DMS153 (cell line): ENCODE measurements around the gene PTPRD.

Experiments
- DNase-seq: peaks from one replicate; lab custom pipeline; 2025; lab: John Stamatoyannopoulos, UW

PTPRD gene

DNA sequence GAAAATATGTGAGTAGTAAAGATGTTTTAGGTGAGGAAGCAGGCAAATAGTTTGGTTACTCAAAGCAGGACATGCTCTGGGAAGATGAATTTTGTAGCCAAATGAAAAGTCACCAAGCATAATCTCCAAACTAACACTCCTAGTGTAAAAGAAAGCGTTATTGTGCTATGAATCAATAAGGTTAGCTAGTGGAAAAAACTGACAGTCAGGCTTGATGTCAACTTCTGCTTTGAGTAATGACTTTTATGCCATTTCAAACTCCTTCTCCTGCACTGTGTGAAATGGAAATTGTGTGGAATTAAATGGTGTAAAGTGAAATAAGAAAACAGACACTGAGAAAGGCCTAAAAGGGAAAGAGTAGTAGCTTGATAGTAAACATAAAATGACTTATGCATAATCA lies 2176.0 kb downstream of the PTPRD start:
- DNase-seq = no peak

- DNase-seq = no peak
These were observed 2178.2 kb downstream of the PTPRD start for GRCh38 chr9:8434621-8435020.

DNA sequence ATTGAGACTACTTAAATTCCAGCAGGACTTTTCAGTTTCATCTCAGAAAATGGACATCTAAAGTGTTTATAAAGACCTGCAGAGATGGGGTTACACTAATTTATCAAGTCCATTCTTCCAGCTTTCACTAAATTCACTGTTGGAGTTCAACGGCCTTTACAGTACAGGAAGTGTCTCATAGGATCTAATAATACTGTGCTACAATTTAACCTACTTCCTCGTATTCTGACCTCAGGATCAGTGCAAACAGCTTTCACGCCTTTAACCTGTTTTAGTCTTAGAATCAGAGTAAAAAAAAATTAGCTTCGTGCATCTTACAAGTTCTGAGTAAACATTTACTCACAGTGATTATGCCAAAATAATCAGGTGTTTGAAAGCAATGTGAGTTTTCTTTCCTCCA lies 2180.6 kb downstream of the PTPRD start:
- no peak for DNase-seq

- no peak for DNase-seq
These were observed 2181.3 kb downstream of the PTPRD start for GRCh38 chr9:8431505-8431904.

GRCh38 chr9:8430945-8431344 lies 2181.9 kb downstream of the PTPRD start:
- no peak for DNase-seq

DNA sequence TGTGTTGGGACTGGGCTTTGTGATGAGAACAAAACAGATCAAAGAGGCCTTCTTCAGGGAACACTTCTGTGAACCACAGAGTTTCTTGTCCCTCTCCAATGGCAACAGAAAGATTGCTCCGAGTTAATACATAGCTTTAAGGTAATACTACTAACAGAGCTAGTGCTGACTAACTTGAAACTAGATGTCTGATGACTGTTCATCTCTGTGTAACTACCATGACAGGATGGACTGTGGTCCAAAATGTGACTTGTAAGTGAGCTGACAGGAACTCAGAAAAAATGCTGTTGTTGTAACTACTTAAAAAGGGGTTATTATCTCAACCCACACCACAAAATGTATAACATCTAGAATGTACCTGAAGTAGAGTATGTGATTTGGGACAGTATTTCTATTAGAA lies 2183.0 kb downstream of the PTPRD start:
- DNase-seq = no peak

DNA sequence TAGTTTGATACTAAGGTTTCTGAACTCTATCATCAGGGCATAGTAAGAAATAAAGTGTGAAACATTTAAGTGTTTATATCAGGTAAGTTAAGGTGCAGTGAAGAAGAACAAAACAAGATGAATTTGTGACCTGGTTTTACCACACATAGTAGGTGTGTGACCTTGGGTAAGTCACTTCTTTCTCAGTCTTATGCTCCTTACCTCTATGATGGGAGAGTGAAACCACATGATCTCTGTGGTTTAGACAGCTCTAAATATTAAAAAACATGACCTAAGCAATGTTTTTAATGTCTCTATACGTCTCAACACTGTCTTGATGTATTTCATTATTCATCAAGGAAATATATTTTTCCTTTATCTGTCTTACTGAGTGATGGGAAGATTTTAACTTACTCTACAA lies 2183.6 kb downstream of the PTPRD start:
- no peak for DNase-seq

GRCh38 chr9:8428389-8428788 lies 2184.4 kb downstream of the PTPRD start:
- no peak for DNase-seq

DNA sequence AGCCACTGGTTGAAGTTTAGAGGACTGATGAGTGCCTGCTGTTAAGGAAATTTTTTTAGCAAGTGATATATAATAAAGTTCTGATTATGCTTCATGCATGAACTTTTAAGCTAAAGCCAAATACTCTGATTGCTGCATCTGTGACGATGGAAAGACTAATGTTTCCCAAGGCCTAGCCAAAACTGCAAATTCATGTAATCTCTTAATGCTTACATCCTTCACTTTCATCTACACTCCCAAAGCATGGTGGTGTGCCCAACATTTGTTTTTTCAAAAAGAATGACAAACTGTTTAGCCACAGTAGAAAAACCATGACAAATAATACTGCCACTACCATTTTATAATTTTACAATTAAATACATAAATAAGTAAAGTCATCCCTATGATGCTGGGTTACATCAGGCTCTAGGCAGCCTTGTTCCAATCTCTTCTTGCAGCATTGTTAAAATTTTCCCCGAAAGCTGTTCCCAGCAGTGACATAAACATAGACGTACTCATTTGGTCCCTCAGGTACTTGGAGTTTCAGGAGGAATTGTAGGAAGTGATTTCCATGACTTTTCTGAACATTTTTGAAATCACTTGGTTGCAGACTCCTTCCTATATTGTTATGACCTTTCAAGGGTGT lies 2187.9 kb downstream of the PTPRD start:
- no peak for DNase-seq

DNA sequence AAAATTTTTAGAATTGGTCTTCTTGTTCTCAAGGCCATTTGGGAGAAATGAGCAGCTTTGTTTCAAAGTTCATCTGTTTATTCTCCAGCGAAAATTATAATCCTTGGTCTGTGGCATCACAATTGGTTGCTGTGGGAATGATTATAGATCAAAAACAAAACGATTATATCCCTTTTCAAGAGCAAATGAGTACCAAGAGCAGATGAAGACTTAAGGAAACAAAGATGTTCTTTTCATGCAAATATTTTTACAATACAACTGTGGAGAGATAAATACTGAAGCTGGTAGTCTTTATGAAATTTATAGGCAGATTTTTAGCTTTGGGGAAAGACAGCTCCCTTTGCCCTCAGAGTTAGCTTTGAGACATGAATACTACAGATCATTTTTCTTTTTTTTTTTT lies 2192.4 kb downstream of the PTPRD start:
- DNase-seq = no peak

- DNase-seq = no peak
These were observed 2193.1 kb downstream of the PTPRD start for GRCh38 chr9:8419596-8420275.

- no peak for DNase-seq
These were observed 2195.5 kb downstream of the PTPRD start for GRCh38 chr9:8417341-8417740.

GRCh38 chr9:8412327-8412726 lies 2200.5 kb downstream of the PTPRD start:
- no peak for DNase-seq

DNA sequence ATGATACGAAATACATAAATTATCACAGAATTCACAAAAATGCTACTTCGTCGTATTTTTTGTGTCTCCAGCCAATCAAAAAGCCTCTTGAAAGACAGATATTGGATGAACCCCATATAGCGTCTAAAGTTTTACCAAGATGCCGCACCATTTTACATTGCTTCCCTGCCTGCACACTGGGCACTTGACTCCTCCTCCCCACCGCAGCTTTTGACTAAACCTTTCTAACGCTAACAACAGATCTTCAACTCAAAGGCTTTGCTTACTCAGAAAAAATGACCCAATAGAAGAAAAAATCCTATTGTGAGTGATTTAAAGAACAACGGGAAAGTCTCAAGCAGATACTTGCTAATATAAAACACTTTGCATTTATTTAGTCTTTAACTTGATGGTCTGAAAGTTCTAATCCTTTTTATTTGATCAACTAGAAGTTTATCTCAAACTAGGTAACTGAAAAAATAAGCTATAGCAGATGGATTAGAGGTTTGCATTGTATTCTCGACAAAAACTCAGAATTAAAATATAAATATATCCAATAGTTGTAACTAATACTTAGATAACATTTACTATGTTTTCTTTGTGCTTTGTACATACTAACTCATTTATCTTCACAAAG lies 2204.1 kb downstream of the PTPRD start:
- DNase-seq = no peak

DNA sequence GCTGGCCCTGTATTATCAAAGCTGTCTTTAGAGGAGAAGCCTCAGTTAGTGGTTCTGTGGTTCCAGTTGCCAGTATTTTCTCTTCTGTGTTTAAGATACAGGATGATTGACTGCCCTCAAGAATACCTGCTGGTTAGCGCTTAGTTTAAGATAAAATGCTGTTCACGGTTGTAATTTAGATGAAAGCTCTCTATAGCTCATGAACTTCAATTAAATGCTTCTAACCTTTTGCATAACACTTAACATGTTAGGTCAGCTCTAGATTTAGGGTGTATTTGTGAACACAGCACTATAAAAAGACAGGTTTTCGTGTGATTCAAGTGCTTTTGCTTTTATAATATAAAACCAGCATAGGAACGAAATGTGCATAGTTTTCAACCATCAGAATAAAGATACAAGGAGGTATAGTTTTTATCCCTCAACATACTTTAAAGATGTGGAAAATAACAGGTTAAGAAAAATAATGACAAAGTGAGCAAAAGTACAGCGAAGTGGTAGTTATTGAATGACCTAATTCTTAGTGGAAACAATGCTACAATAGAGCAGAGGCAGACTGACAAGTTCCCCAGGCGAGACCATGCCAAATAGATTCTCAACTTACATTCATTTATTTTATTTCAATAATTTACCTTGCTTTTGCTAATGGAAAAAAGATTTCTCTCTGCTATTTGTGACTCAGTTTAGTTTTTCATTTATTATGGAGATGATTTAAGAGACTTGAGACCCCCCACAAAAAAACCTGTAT lies 2210.7 kb downstream of the PTPRD start:
- DNase-seq = peak; percentile 22

GRCh38 chr9:8400378-8400777 lies 2212.4 kb downstream of the PTPRD start:
- DNase-seq = no peak

- DNase-seq = no peak
These were observed 2217.8 kb downstream of the PTPRD start for GRCh38 chr9:8395022-8395421.

DNA sequence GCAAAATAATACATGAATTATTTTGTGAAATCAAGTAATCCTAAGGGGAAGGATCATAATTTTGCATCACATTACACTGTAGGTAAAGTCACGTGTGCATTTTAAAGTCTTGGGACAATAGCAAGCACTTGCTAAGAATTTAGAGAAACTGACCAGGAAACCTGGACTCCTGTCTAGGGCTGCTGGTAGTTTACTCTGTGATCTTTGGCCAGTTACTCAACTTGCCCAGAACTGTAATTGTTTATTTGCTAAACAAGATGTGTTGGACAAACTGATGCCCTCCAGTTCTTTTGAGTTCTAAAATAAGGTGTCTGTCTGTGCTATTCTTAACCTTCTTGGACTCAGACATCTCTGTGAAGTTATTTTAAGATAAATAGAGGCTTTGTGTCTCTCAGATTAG lies 2218.5 kb downstream of the PTPRD start:
- no peak for DNase-seq

DNA sequence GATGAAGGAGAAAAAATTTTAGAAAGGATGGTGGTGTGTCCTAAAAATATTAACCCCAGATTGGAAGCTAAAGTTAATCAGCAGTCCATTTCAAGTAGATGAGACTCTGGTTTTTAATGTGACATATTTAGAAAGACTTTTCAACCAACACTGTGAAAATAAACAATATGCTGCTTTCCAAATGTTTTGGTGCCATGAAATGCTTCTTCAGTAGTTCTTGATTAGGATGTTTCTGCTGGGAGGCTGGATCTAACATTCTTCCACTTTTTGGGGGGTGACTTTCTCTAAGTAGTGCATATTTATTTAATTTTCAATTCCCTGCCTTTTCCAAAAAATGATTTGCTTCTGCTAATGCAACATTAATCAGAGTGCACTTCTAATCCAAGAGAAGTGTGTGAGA lies 2219.9 kb downstream of the PTPRD start:
- no peak for DNase-seq

DNA sequence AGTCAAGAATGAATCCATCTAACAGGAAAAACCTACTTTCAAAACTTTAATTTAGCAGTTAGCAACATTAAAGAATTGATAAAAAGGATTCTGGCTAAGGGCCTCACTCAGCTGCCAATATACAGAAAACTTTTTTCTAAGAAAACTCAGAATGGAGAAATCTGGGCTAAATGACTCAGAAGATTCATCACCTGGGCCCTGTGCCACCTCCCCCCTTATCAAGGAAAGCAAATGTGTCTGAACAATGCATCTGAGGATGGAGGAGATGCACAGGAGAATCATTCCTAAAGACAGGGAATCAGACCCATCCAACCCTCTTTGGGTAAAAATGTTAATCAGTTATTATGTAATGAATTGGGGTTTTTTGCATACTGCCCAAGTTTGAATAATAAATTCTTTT lies 2221.2 kb downstream of the PTPRD start:
- DNase-seq = no peak

DNA sequence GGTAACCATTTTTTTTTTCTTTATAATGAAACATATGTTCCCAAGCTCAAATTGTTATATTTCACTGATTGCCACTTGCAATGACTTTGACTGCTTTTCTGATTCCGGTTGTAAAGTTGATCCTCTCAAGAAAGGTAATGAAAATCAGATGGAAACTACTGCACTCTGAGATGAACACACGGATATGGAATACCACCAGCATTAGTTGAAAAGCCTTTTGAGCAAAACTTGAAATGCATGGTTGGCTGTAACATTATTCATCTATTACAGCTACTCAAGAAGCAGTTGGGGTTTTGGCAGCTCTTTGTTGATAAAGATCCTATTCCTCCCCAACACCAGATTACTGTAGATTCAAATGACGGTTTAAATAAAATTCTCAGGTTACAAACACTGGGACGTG lies 2221.7 kb downstream of the PTPRD start:
- no peak for DNase-seq

GRCh38 chr9:8390571-8390970 lies 2222.2 kb downstream of the PTPRD start:
- no peak for DNase-seq

- no peak for DNase-seq
These were observed 2223.3 kb downstream of the PTPRD start for GRCh38 chr9:8389531-8389930.
